Upper lobe of right lung (tissue), 1 donor: ENCODE measurements around the gene VMAC. TPM values are rescaled to one million over a fixed set of nuclear protein-coding genes. Genes with fewer than 3 reads are reported as not detected.
"Not testable (repeated sequence)": the region's sequence is repeated elsewhere in the genome, so short reads cannot be mapped to it uniquely, and the experiment has no call there.

ENCODE experiments used
- ATAC-seq: fragments of 200-7000 bp; cut with Tn5 transposase; one replicate; pipeline ENCODE4 v1.9.1; 2020; ENCODE audit warnings: mild to moderate bottlenecking, moderate library complexity
- DNase-seq: peaks from one replicate; pipeline ENCODE4 v3.0.0-alpha.2; 2020
- H3K27ac ChIP-seq: fragments of 200-600 bp; one replicate; pipeline ENCODE4 v1.8.0; 2022
- H3K27me3 ChIP-seq: fragments of 200-600 bp; one replicate; pipeline ENCODE4 v1.8.0; 2022; ENCODE audit warnings: mild to moderate bottlenecking
- H3K36me3 ChIP-seq: fragments of 200-600 bp; one replicate; pipeline ENCODE4 v1.8.0; 2022
- H3K4me1 ChIP-seq: fragments of 200-600 bp; one replicate; pipeline ENCODE4 v1.8.0; 2022
- H3K4me3 ChIP-seq: fragments of 200-600 bp; one replicate; pipeline ENCODE4 v1.8.0; 2022; ENCODE audit warnings: mild to moderate bottlenecking
- H3K9me3 ChIP-seq: fragments of 200-600 bp; one replicate; pipeline ENCODE4 v1.8.0; 2022
- intact Hi-C: fragments of 100-400 bp; cut with DNase I; formaldehyde crosslinking; loops from one replicate; pipeline ENCODE4 v1.11.0; 2022
- total RNA-seq: library from RNA; stranded (reverse); fragmentation: NEBNext Ultra II Directional; extraction: Animal tissue kit (Norgen Biotek cat#: 25700); gene quantifications from one replicate; pipeline ENCODE4 v1.2.1, GENCODE V29; 2021
- TF ChIP-seq, protein P1 (sequence below): fragments of 200-600 bp; IDR thresholded peaks from one replicate; pipeline ENCODE4 v1.8.0; 2022; ENCODE audit warnings: antibody characterized with exemption
- donor health status: DM: no; HTN: yes; CAD: no; lungs with severe emphysema.

Gene VMAC
- total RNA-seq, 1 donor from 2014 or later, result 6.8 TPM

DNA sequence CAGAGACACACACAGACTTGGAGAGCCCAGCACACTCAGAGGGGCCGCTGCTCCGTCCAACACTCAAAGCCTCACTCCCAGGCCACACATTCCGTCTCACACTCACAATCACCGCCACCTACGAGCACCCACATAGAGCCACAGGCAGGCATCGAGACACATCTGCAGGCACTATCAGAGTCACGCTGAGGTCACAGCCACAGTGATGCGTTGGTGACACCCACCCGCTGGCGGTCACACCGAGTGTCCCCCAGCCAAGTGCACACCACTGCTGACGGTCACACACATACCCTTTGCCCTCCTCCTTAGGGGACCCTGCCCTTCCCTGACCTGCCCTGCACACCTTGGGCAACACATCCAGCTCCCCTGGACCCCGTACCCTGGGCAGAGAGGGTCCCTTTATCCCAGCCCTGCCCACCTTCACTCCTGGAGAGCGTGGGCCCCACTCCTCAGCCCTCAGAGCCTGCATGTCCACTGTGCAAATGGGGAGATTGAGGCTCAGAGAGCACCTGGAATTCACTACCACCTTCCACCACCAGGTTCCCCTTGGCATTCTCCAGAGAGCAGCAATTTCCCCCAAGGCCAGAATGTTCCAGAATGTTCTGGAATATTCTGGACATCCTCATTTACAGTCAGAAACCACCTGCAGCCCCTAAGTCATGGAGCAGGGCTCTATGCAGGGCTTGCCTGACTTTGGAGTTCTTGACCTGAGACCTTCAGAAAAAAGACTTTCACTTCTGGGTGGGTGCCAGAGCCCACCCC, 39.8 kb upstream of the VMAC start:
- H3K4me3 ChIP-seq, result no peak overlapping the region
- H3K27ac ChIP-seq, result no peak overlapping the region
- DNase-seq (no peak), ATAC-seq (no peak)
- no peaks in the 10 kb centered on the region for H3K4me1 ChIP-seq
- H3K27me3 ChIP-seq, result no peaks in the 10 kb centered on the region
- H3K9me3 ChIP-seq, result no peaks in the 10 kb centered on the region
- TF ChIP-seq, protein P1, sequence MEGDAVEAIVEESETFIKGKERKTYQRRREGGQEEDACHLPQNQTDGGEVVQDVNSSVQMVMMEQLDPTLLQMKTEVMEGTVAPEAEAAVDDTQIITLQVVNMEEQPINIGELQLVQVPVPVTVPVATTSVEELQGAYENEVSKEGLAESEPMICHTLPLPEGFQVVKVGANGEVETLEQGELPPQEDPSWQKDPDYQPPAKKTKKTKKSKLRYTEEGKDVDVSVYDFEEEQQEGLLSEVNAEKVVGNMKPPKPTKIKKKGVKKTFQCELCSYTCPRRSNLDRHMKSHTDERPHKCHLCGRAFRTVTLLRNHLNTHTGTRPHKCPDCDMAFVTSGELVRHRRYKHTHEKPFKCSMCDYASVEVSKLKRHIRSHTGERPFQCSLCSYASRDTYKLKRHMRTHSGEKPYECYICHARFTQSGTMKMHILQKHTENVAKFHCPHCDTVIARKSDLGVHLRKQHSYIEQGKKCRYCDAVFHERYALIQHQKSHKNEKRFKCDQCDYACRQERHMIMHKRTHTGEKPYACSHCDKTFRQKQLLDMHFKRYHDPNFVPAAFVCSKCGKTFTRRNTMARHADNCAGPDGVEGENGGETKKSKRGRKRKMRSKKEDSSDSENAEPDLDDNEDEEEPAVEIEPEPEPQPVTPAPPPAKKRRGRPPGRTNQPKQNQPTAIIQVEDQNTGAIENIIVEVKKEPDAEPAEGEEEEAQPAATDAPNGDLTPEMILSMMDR, result no peak
- intact Hi-C loops, result no loop called here
- no peaks in the 10 kb centered on the region for H3K36me3 ChIP-seq

DNA sequence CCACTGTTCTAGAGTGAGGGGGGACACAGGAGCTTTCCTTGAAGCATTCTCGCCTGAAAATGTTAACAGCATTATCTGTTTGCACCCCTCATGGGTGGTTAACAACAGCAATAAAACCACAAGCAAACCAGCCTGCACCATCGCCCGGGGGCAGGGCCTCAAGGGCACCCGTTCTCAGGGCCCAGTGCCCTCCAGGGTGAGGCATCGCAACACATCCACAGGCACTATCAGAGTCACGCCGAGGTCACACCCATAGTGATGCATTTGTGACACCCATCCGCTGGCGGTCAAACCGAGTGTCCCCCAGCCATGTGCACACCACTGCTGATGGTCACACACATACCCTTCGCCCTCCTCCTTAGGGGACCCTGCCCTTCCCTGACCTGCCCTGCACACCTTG, 38.9 kb upstream of the VMAC start:
- H3K4me1 ChIP-seq, result no peaks in the 10 kb centered on the region
- H3K36me3 ChIP-seq, result no peaks in the 10 kb centered on the region
- H3K27ac ChIP-seq, result no peak overlapping the region
- TF ChIP-seq, protein P1, result no peak
- intact Hi-C loops, result no loop called here
- DNase-seq, result no peak
- no peaks in the 10 kb centered on the region for H3K27me3 ChIP-seq
- no peak for ATAC-seq
- H3K9me3 ChIP-seq, result no peaks in the 10 kb centered on the region
- no peak overlapping the region for H3K4me3 ChIP-seq

GRCh38 chr19:5867201-5868136, 37.2 kb upstream of the VMAC start:
- H3K4me1 ChIP-seq, result no peaks in the 10 kb centered on the region
- no peak for DNase-seq
- no peak overlapping the region for H3K4me3 ChIP-seq
- no peak for ATAC-seq
- TF ChIP-seq, protein P1, result no peak
- H3K36me3 ChIP-seq, result no peaks in the 10 kb centered on the region
- no peaks in the 10 kb centered on the region for H3K9me3 ChIP-seq
- intact Hi-C loops, result no loop called here
- no peak overlapping the region for H3K27ac ChIP-seq
- no peaks in the 10 kb centered on the region for H3K27me3 ChIP-seq

GRCh38 chr19:5870986-5871394, 33.7 kb upstream of the VMAC start:
- DNase-seq (no peak), ATAC-seq (no peak)
- Histone ChIP-seq H3K36me3 (no peaks in the 10 kb centered on the region), H3K27ac (no peak overlapping the region), H3K4me3 (no peak overlapping the region), H3K4me1 (no peaks in the 10 kb centered on the region), H3K27me3 (no peaks in the 10 kb centered on the region), H3K9me3 (no peaks in the 10 kb centered on the region)
- intact Hi-C loops, result no loop called here
- TF ChIP-seq, protein P1, result no peak

DNA sequence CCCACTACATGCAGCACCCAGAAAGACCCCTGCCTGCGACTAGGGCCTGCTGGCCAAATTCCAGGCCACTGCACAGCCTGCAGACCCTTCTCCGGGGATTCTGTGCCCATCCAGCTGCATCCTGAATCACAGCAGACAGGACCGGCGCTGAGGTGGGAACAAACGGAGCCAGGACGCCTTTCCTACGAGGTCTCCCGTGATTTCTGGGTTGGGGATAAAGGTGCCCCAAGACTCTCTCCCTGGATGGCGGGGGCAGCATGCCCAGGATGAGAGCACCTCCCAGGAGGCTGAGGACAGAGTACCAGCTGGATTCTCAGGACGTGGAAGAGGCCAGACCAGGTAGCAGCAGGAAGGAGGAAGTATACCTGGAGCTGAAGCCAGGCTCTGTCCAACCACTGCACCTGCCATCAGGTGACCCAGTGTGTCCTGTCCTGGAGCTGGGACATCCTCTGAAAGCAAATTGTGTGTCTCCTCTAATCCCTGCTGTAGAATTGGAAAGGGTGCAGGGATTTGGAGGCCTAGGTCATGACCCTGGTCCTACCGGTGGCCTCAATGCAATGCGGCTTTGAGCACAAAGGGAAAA, 31.0 kb upstream of the VMAC start:
- Histone ChIP-seq H3K36me3 (no peaks in the 10 kb centered on the region), H3K4me1 (no peaks in the 10 kb centered on the region), H3K4me3 (no peak overlapping the region), H3K27me3 (no peaks in the 10 kb centered on the region), H3K27ac (no peak overlapping the region), H3K9me3 (no peaks in the 10 kb centered on the region)
- TF ChIP-seq, protein P1, result no peak
- ATAC-seq (no peak), DNase-seq (no peak)
- intact Hi-C loops, result no loop called here

GRCh38 chr19:5874496-5874895, 30.2 kb upstream of the VMAC start:
- H3K4me3 ChIP-seq, H3K9me3 ChIP-seq, H3K27me3 ChIP-seq, DNase-seq, intact Hi-C loops, H3K4me1 ChIP-seq, H3K27ac ChIP-seq, H3K36me3 ChIP-seq: not testable (repeated sequence)
- peak; percentile 45 for ATAC-seq
